Mesendoderm (in vitro differentiated cells): Measurements from ENCODE around the gene L1CAM.

Source experiments
- DNase-seq: peaks from one replicate; pipeline ENCODE4 v3.0.0; 2013
- H2AK5ac ChIP-seq: 2 replicates; pipeline ENCODE4 v1.6.1; 2013; ENCODE audit warnings: low read length, inconsistent platforms
- H2BK120ac ChIP-seq: 2 replicates; pipeline ENCODE4 v1.6.1; 2013; ENCODE audit warnings: low read depth, mild to moderate bottlenecking, low read length, moderate library complexity, mixed read lengths
- H2BK15ac ChIP-seq: replicated peaks from 2 replicates; pipeline ENCODE4 v1.6.1; 2013; ENCODE audit warnings: low read depth, mild to moderate bottlenecking, moderate library complexity
- H2BK5ac ChIP-seq: 2 replicates; pipeline ENCODE4 v1.6.1; 2013; ENCODE audit warnings: low read length, inconsistent platforms
- H3K18ac ChIP-seq: 2 replicates; pipeline ENCODE4 v1.6.1; 2013; ENCODE audit warnings: mild to moderate bottlenecking, low read length, mixed read lengths
- H3K23ac ChIP-seq: one replicate; pipeline ENCODE4 v1.6.1; 2013; ENCODE audit warnings: low read length
- H3K27ac ChIP-seq: 2 replicates; pipeline ENCODE4 v1.5.1; 2013; ENCODE audit warnings: low read depth, mild to moderate bottlenecking, inconsistent platforms, low read length, moderate library complexity
- H3K27me3 ChIP-seq: 2 replicates; pipeline ENCODE4 v1.6.1; 2013; ENCODE audit warnings: low read length, control low read depth, mild to moderate bottlenecking, inconsistent platforms; ENCODE audit not compliant: insufficient read depth, poor library complexity
- H3K36me3 ChIP-seq: 2 replicates; pipeline ENCODE4 v1.6.1; 2013; ENCODE audit warnings: low read length, inconsistent platforms; ENCODE audit not compliant: control insufficient read depth, insufficient read depth
- H3K4ac ChIP-seq: one replicate; pipeline ENCODE4 v1.6.1; 2013; ENCODE audit warnings: low read depth, mild to moderate bottlenecking, low read length, moderate library complexity
- H3K4me1 ChIP-seq: 2 replicates; pipeline ENCODE4 v1.6.1; 2013; ENCODE audit warnings: low read depth, low read length, inconsistent platforms; ENCODE audit not compliant: control insufficient read depth
- H3K4me2 ChIP-seq: 2 replicates; pipeline ENCODE4 v1.6.1; 2013; ENCODE audit warnings: low read length
- H3K4me3 ChIP-seq: 2 replicates; pipeline ENCODE4 v1.5.1; 2013; ENCODE audit warnings: mild to moderate bottlenecking, low read length
- H3K56ac ChIP-seq: one replicate; pipeline ENCODE4 v1.6.1; 2013; ENCODE audit warnings: low read length
- H3K79me1 ChIP-seq: 2 replicates; pipeline ENCODE4 v1.6.1; 2013; ENCODE audit warnings: low read length, inconsistent platforms
- H3K79me2 ChIP-seq: 2 replicates; pipeline ENCODE4 v1.6.1; 2013; ENCODE audit warnings: mild to moderate bottlenecking, low read length; ENCODE audit not compliant: control insufficient read depth, insufficient read depth
- H3K9ac ChIP-seq: 2 replicates; pipeline ENCODE4 v1.6.1; 2013; ENCODE audit warnings: low read length, inconsistent platforms
- H4K5ac ChIP-seq: one replicate; pipeline ENCODE4 v1.6.1; 2013; ENCODE audit warnings: low read length
- H4K8ac ChIP-seq: one replicate; pipeline ENCODE4 v1.6.1; 2013; ENCODE audit warnings: low read depth, mild to moderate bottlenecking, control low read depth, low read length, moderate library complexity
- WGBS: extraction: QIAGEN DNeasy Blood & Tissue Kit; methylation state at CpG from one replicate; pipeline ENCODE4 v1.1.7; 2013; ENCODE audit warnings: low lambda C conversion rate, missing lambda C conversion rate; ENCODE audit not compliant: insufficient coverage; ENCODE audit errors: extremely low coverage; 5-methylcytosine and 5-hydroxymethylcytosine counted together

L1CAM gene

DNA sequence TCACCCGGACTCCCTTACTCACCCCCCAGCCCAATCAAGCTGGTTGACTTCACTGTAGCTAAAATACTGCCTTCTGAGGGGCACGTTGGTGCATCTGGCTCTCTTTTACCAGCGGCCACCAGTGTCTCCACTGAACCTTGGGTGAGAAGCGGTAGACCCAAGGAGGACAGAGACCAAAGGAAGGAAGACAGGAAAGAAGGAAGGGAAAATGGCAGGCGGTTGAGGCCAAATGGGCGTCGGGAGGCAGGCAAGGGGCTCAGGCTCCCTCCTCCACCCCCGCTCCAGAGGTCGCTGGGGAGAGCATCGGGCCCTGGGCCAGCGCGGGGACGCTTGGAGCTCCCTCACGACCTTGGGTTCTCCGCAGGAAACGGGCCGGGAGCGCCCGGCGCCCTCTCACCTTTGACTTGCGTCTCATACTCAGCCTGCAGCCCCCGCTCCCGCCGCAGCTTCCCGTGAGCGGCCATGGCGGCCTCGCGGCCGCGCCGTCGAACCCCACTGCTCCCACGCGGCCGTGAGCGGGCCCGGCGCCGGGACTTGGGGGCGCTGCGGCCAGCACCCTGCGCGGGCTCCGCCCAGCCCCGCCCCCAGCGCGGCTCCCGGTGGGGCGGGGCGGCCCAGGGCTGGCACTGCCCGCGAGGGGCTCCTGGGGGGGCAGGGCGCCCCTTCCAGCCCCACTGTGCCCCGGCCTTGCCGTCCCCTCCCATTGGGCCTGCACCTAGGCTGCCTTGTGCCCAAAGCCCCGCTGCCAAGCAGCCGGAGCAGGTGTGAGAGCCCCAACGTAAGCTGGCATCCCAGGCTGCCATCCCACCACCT lies 40.0 kb upstream of the L1CAM start, which contains the start of gene ARHGAP4:
Gene ARHGAP4, minus strand, starts transcription at position 526 of the 813 bp plus-strand sequence. Its CDS starts 62 bp downstream, at position 464.
- no peak within 1 kb of the TSS for H2AK5ac ChIP-seq
- H3K36me3 ChIP-seq, result no peaks in the 10 kb centered on the region
- peak; percentile 73 for DNase-seq
- H3K9ac ChIP-seq, result peak within 1 kb of the TSS; percentile 94
- H3K23ac ChIP-seq, result no peak within 1 kb of the TSS
- H3K4me3 ChIP-seq, result peak within 1 kb of the TSS; percentile 32
- H3K27me3 ChIP-seq, result no peaks in the 10 kb centered on the region
- peak within 1 kb of the TSS; percentile 77 for H3K4ac ChIP-seq
- H2BK5ac ChIP-seq, result no peak within 1 kb of the TSS
- peak within 1 kb of the TSS; percentile 97 for H3K56ac ChIP-seq
- H3K4me2 ChIP-seq, result peak within 1 kb of the TSS; percentile 64
- peaks cover 3% of the 10 kb centered on the region for H3K4me1 ChIP-seq
- H2BK120ac ChIP-seq, result no peak within 1 kb of the TSS
- H3K18ac ChIP-seq, result peak within 1 kb of the TSS; percentile 56
- H4K8ac ChIP-seq, result no peak within 1 kb of the TSS
- peak within 1 kb of the TSS; percentile 96 for H3K27ac ChIP-seq
- peaks cover 1% of the 10 kb centered on the region for H3K79me1 ChIP-seq
- H4K5ac ChIP-seq, result no peak within 1 kb of the TSS
- WGBS, result no CpG with 5 or more reads among the region's 59 CpGs
- H2BK15ac ChIP-seq, result peak within 1 kb of the TSS; percentile 10
- H3K79me2 ChIP-seq, result no peaks in the 10 kb centered on the region

GRCh38 chrX:153925387-153925738 lies 39.4 kb upstream of the L1CAM start:
- Histone ChIP-seq H2BK15ac (no peak overlapping the region), H3K23ac (no peak overlapping the region), H3K27ac (no peak overlapping the region), H3K79me2 (no peaks in the 10 kb centered on the region), H3K36me3 (no peaks in the 10 kb centered on the region), H3K4me1 (peaks cover 3% of the 10 kb centered on the region), H3K9ac (peak overlapping the region; percentile 87), H3K79me1 (peaks cover 1% of the 10 kb centered on the region), H4K8ac (no peak overlapping the region), H2BK120ac (no peak overlapping the region), H2BK5ac (no peak overlapping the region), H4K5ac (no peak overlapping the region), H3K4me2 (peak overlapping the region; percentile 19), H3K56ac (peak overlapping the region; percentile 86), H2AK5ac (no peak overlapping the region), H3K4me3 (peak overlapping the region; percentile 32), H3K18ac (peak overlapping the region; percentile 47), H3K27me3 (no peaks in the 10 kb centered on the region), H3K4ac (peak overlapping the region; percentile 70)
- no CpG with 5 or more reads among the region's 4 CpGs for WGBS
- no peak for DNase-seq

- H3K23ac ChIP-seq, result no peak overlapping the region
- no peak overlapping the region for H3K9ac ChIP-seq
- H3K18ac ChIP-seq, result no peak overlapping the region
- no peak overlapping the region for H3K4ac ChIP-seq
- no peak overlapping the region for H2BK120ac ChIP-seq
- H3K36me3 ChIP-seq, result no peaks in the 10 kb centered on the region
- no CpG with 5 or more reads among the region's 14 CpGs for WGBS
- H2BK5ac ChIP-seq, result no peak overlapping the region
- no peak overlapping the region for H2BK15ac ChIP-seq
- no peak overlapping the region for H3K4me2 ChIP-seq
- H3K27ac ChIP-seq, result no peak overlapping the region
- H3K27me3 ChIP-seq, result no peaks in the 10 kb centered on the region
- H4K5ac ChIP-seq, result no peak overlapping the region
- H3K79me2 ChIP-seq, result no peaks in the 10 kb centered on the region
- H3K56ac ChIP-seq, result peak overlapping the region; percentile 60
- H3K79me1 ChIP-seq, result peaks cover 1% of the 10 kb centered on the region
- peaks cover 3% of the 10 kb centered on the region for H3K4me1 ChIP-seq
- H2AK5ac ChIP-seq, result no peak overlapping the region
- peak; percentile 69 for DNase-seq
- H4K8ac ChIP-seq, result no peak overlapping the region
- H3K4me3 ChIP-seq, result no peak overlapping the region
These were observed 38.3 kb upstream of the L1CAM start for GRCh38 chrX:153924149-153924861.

GRCh38 chrX:153922932-153923857 lies 37.2 kb upstream of the L1CAM start:
- no peaks in the 10 kb centered on the region for H3K36me3 ChIP-seq
- no peak overlapping the region for H3K4ac ChIP-seq
- H4K8ac ChIP-seq, result no peak overlapping the region
- peaks cover 3% of the 10 kb centered on the region for H3K4me1 ChIP-seq
- H3K79me1 ChIP-seq, result peaks cover 1% of the 10 kb centered on the region
- no peak overlapping the region for H3K4me2 ChIP-seq
- no peak overlapping the region for H4K5ac ChIP-seq
- DNase-seq, result no peak
- no peak overlapping the region for H2BK120ac ChIP-seq
- no peak overlapping the region for H2AK5ac ChIP-seq
- no peak overlapping the region for H3K18ac ChIP-seq
- no peak overlapping the region for H3K4me3 ChIP-seq
- no CpG with 5 or more reads among the region's 25 CpGs for WGBS
- no peak overlapping the region for H2BK15ac ChIP-seq
- H3K27ac ChIP-seq, result no peak overlapping the region
- H3K79me2 ChIP-seq, result no peaks in the 10 kb centered on the region
- H3K27me3 ChIP-seq, result no peaks in the 10 kb centered on the region
- no peak overlapping the region for H2BK5ac ChIP-seq
- no peak overlapping the region for H3K9ac ChIP-seq
- H3K56ac ChIP-seq, result no peak overlapping the region
- H3K23ac ChIP-seq, result no peak overlapping the region

DNA sequence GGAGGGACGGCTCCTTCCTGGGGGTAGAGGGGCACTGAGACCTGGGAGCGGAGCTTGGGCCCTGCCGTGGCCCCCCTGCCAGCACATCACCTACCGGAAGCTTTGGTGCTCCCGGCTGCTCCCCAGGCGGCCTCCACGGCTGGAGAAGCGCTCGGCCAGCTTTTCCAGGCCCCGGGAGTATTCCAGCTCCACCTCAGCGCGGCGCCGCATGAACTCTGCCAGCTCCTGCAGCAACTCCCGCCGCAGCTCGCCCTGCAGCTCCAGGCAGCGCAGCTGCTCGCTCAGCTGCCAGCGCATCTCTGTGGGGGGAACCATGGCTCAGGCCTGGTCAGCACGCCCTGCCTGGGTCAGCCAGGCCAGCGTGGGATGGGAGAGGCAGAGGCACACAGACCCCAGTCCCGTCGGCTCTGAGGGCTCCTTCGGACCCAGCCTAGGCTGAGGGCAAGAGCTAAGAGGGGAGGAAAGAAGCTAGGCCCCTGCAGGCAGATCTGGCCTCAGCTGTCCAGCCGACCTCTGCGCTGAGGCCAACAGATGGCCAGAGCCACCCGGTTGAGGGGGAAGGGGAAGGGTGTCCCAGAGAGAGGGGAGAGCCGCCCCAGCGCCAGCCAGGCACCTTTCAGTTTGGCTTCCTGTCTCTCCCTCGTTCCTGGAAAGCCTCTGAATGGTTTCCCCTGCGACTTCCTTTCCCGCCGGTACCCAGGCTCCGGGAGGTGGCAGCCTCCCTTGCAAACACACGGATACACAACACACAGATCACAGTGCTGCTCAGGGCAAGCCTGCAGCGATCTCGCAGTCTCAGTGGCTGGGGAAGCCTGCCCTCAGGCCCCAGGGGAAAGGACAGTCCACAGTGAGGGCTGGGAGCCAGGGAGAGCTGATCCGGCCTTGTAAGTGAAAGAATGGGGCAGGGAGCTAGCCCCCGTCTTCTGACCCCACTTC lies 35.8 kb upstream of the L1CAM start:
- no peak for DNase-seq
- WGBS, result no CpG with 5 or more reads among the region's 40 CpGs
- no peak overlapping the region for H3K4me2 ChIP-seq
- H4K8ac ChIP-seq, result no peak overlapping the region
- H2BK5ac ChIP-seq, result no peak overlapping the region
- no peaks in the 10 kb centered on the region for H3K36me3 ChIP-seq
- no peak overlapping the region for H3K4ac ChIP-seq
- no peak overlapping the region for H3K4me3 ChIP-seq
- H2AK5ac ChIP-seq, result no peak overlapping the region
- no peak overlapping the region for H3K18ac ChIP-seq
- H2BK120ac ChIP-seq, result no peak overlapping the region
- peaks cover 1% of the 10 kb centered on the region for H3K79me1 ChIP-seq
- no peak overlapping the region for H4K5ac ChIP-seq
- H3K23ac ChIP-seq, result no peak overlapping the region
- H3K27ac ChIP-seq, result no peak overlapping the region
- H3K9ac ChIP-seq, result no peak overlapping the region
- peaks cover 3% of the 10 kb centered on the region for H3K4me1 ChIP-seq
- H2BK15ac ChIP-seq, result no peak overlapping the region
- no peaks in the 10 kb centered on the region for H3K27me3 ChIP-seq
- H3K56ac ChIP-seq, result no peak overlapping the region
- no peaks in the 10 kb centered on the region for H3K79me2 ChIP-seq
